ENCODE data around the gene EEIG1.

The EEIG1 gene

DNA sequence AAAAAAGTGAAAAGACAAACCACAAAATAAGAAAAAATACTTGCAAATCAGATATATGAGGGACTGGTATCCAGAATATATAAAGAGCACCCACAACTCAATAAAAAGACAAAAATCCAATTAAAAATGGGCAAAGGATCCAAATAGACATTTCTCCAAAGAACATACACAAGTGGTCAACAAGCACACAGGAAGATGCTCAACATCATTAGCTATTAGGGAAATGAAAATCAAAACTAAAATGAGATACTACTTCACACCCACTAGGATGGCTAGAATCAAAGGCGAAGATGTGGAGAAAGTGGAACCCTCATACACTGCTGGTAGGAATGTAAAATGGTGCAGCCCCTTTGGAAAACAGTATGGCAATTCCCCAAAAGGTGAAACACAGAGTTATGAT, 22.1 kb downstream of the EEIG1 start:
- no peak for DNase-seq

DNA sequence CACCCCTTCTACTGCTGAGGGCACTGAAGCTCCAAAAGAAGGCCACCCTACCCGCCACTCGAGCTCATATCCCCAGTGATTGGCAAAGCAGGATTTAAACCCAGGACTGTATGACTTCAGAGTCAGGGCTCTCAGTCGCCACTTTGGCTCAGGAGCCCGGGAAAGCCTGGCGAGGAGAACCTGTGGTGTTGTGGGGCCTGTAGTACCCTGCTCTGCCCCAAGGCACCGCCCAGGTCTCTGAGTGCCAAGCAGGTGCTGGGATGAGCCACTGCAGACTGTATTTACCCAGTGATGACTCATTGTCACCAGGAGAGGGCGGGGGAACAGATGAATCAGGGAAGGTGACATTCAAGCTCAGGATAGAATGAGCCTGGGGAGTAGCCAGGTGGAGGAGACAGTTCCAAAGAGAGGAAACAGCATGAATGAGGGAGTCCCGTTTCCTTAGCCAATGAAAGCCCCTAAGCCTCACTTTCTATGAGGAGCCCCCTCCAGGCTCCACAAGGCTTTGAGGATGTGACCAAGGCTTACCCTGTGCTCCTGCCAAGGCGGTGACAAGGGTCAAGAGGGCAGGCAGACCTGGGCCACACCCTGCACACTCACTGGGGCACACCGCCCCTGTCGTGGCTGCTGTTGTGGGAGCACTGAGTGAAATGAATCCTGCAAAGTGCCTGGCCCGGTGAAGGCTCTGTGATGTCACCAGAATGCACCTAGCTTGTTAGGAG, 25.3 kb downstream of the EEIG1 start:
- DNase-seq: no peak

DNA sequence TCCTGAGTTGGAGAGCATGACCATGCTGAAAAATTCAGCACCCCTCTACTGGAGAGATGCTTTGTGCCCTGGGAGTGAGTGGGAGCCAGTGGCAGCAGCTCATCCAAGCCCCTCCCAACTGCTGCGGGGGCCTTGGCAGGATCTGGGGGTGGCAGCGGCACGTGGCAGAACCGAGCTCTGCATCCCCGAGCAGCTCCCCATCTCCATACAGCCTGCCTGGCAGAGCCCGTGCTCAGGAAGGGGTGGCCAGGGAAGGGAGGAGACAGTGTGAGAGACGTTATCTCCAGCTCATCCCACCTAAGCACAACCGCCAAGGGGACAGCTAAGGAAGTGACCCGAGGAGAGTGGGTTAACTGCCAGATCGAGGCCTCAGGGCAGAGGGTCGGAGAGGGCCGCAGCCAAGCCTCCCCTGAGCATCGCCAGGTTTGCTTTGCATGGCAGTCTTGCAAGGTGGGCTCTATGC, 25.9 kb downstream of the EEIG1 start:
- no peak for DNase-seq

DNA sequence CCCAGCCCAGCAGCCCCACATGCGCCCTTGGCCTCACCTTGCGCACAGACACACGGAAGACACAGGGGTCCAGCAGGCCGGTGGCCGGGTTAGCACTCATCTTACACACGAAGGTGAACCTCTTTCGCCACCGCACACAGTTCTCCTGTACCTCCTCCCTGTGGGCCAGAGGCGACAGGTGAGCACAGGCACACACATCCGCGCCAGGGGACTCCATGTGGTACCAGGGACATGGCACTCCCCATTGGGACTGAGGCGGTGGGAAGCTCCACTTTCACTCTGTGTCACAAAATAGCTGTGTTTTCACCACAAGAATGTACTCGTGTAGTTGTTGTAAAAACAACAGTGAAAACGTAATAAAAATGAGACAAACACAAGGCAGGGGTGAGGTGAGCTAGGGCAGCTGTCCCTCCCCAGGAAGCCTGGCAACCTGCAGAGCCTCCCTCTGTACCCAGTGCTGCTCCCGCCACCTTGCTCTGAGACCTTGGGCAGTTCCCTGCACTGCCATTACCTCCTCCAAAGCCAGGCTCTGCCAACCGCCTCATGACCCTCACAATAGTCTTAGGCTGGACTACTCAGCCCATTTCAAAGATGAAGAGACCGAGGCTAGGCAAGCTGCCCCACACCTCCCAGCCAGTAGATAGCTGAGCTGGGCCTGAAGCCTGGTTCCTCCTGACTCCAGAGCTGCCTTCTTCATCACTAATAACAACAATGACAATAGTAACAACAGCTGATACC, 26.9 kb downstream of the EEIG1 start:
- no peak for DNase-seq

DNA sequence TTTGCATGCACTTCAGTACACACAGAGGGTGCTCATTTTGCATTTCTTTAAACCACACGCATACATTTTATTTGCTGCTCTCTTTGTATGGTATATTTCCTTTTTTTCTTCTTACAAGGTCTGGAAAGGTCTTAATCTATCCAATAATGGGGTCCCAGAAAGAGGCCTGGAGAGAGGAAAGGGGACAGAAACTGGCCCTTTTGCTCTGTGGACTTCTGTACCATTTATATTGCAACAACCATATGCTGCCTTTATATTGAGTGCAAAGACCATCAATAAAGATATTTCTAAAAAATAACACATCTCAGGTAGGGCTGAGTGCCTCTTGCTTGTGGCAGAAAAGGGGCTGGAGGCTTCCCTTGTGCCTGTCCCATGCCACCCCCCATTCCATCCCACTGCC, 27.6 kb downstream of the EEIG1 start:
- DNase-seq: no peak

DNA sequence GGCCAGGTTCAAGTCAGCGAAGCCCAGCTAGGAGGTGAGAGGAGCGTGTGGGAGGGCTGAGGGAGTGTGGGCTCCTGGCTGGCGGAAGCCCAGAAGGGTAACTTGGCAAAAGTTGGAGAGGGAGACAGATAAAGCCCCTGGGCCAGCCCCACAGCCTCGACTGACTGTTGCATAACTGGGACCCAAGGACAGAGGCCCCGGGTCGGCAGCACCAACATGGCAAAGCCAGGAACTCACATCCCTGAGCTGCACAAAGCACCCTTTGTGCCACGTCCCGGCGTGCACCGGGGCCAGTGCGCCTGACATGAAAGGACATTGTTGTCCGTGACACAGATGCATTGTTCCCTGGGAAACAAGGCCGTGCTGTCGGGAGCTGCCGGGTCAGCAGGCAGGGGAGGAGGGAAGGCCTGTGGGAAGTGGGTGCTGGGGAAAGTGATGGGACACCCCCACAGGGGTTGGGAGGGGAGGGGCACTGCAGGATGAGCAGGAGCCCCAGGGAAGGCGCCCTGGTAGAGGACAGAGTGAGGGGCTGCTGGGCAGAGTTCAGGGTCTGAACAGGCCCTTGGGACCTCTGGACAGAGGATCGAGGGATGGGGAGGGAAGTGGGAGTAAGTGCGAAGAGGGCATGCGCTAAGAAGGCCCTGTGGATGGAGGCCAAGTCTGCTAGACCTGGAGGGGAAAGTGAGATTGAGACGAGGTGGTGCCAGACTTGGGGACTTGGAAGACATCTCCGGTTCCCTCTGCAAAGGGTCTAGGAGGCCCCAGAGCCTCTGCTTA, 30.1 kb downstream of the EEIG1 start:
- no peak for DNase-seq

DNA sequence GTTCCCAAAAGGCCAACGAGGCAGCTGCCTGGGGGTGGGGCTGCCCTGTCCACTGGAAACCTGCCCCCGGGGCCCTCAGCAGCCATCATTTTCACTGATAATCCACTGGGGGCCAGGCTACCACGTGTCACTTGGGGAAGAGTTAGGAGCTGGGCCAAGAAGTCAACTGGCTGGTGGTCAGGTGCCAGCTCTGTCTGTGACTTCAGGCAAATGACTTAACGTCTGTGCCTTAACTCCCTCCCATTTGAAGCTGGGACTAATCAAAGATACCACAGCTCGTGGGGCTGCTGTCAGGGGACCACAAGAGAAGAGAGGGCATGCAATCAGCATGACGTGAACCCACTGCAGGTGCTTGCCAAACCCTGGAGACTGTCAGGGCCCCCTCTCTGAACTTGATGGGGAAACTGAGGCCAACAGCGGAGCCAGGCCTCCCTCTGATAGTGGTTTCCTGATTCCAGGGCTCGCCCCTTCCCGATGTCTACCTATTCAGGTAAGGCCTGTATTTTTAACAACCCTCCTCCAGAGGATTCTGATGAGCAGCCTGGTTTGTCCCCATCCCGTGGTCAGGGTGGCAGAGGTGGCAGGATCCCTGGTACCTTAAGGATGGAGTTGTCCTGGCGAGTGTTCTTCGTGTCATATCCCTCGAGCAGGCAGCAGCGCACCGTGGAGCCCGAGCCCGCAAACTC, 30.8 kb downstream of the EEIG1 start:
- no peak for DNase-seq

DNA sequence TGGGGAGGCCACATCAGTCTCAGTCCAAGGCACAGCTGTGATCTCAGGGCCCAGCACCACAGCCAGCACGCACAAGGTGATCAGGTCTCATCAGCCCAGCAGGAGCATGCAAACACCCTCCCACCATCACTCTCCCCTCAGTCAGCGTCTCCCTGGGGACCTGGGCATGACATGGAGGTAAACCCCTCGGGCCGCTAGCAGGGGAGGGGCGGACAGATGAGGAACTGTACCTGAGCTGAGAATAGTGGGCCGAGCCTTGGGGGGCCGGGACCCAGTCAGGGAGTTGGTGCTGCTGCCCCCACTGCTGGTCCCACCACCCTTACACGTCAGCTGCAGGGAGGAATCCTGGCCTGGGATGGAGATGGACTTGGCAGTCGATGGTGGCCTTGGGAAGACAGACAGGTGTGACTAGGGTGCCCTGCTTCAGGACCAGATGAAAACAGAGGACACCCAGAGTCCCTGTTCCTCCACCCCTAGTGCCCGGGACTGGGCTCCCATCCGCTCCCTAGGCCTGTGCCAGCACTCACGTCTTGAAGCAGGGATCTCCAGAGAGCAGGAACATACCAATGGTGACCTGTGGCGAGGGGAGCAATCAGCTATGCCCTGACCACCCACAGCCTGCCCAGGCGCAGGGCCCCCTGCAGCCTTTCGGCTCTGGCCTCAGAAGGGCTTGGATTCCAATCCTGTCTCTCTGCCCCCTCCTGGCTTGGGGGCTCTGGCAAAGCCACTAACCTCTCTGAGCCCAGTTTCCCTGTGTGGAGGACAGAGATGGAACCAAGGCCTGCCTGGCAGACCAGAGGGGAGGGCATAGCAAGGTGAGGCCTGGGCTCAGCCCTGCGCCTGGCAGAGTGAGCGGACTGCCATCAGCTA, 32.7 kb downstream of the EEIG1 start:
- DNase-seq: no peak

DNA sequence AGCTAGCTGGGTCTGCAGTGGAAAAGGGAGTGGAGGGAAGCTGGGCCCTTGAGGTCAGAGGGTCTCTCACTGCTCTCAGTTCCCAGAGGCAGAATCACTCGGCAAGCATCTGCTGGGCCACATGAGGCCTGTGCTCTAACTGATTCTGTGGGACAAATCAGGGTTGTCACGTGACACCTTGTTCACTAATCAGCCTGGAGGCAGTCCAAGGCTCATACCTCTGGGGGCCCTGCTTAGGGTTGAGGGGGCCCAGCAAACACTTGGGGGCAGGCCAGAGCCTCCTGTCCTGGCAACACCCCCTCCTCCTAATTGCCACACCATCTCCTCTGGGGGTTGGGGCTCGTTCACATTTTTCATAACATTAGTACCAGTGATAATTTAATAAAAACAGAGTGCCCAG, 34.1 kb downstream of the EEIG1 start:
- DNase-seq: no peak

DNA sequence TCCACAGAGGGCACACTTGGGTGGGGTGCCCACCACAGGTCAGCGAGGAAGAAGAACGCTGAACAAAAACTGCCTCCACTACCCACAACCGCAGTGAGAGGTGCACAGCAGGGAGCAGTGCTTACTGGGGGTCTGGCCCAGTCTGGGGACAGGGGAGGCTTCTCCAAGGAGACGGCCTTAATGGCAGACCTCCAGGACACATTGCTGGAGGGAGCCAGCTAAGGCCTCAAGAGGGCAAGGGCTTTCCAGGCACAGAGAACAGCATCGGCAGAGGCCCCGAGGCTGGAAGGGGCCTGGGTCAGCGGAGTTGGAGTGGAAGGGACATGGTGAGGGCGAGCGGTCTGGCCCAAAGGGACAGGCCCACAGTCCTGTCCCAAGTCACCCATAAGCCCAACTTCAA, 34.8 kb downstream of the EEIG1 start:
- no peak for DNase-seq

DNA sequence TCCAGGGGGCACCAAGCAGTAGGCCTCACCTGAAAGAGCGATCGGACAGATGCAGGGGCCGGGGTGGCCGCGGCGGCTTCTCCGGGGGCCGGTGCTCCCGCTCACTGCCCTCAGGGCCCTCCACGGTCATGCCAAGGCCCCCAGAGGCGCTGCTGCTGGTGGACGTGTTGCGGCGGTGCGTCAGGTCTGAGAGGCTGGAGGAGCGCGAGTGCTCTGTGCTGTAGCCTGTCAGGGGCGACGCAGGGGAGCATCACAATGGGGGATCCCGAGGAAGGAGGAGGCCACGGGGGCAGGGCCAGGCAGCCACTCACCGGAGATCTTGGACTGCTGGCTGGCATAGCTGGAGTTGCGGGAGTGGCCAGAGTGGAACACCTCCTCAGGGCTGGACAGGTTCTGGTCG, 35.5 kb downstream of the EEIG1 start:
- no peak for DNase-seq

DNA sequence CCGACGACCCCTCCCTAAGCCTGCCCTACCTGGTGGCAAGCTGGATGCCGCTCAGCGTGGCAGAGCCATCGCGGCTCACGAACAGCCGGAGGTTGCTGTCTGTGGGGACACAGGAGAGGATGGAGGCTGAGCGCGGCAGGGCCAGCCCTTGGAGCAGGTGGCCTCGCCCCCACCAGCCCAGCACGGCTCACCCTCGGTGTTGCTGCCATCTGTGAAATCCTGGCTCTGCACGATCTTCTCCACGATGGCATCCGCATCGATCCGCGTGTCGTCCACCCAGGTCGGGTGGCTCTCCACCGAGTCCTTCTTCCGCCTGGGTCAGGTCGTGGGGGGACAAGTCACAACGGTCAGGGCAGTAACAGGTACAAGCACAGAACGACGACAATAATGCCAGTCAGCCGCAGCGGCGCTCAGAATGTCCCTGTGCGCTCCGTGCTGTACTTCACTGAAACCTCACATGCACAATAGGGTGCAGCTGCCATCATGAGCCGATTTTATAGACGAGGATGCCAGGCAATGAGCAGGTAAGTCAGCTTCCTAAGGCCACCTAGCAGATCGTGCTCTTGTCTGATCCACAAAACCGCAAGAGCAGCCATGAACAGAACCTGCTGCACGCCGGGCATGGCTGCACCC, 36.1 kb downstream of the EEIG1 start:
- no peak for DNase-seq

DNA sequence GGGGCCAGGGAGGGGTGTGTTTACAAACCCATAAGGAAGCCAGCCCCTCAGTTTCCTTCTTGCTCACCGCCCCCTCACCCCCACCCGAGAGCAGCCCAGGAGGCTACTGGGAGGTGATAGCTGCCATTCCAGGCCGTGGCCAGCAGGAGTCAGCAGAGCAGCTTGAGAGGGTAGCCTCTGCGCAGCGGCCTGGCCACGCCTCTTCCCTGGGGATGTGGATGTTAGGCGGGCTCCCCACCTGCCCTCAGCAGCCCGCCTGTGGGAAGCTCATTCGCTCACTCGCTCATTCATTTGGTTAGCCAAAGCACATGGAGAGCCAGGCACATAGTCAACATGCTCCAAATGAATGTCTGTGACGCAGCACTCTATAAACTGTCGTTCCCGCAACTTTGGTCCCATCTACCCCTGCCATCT, 37.1 kb downstream of the EEIG1 start:
- DNase-seq: no peak

DNA sequence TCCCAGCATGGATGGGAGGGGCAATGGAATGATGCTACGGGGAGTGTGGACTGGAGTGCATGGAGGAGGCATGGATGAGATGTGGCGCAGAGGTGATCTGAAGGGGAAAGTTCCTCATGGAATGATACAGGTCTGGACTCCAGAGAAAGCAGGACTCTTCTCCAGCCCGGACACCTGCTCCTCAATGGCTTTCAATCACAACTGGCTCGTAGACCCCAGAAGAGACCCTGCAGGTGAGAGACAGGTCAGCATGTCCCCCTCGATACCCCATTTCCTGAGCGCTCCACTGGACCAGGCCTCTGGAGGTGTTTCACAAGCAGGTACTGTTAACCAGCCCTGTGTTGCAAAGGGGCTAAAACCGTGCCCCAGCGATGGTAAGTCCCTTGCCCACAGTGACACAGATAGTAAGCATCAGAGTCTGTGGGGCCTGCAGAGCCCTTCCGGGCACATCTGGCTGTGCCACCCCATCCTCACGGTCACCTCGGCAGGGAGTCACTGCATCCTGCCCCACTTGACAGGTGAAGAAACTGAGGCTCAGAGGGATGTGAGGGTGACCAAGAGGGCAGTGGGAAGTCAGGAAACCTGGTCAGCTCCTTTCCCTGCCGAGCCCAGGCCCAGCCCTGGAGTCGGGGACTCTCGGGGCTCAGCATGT, 37.7 kb downstream of the EEIG1 start:
- DNase-seq: no peak

DNA sequence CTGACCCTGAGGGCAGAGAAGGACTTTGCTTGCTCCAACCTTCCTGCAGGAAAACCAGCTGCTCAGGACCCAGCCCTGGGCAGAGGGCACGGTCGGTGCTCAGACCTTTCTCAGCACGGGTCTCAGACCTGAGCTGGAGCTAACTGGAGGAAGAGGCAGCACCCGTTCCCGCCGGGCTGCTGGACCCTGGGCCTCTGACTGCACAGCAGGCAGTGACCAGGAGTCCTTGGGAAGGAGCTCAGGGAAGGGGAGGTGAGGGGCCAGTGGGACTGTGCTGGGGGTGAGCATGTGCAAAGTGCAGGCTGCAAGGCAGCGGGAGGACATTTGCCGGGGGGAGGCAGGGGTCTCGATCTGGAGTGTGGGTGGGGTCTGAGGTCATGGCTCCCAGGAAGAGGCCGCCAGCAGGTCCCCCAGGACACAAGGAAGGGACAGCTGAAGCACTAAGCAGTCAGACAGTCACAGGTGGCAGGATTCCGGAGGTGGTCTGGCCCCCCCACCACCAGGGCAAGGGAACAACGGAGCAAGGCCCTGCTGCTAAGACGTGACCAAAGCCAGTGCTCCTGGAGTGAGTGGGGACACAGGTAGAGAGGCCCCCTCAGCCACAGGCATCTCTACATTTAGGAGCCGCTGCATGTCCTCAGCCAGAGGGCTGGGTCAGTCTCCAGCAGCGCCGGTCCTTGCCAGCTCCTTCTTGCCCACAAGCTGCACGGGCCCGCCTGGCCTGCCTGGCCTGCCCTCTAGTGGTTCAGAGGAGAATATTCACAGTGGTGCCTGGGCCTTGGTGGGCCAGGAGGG, 38.4 kb downstream of the EEIG1 start:
- DNase-seq: no peak

DNA sequence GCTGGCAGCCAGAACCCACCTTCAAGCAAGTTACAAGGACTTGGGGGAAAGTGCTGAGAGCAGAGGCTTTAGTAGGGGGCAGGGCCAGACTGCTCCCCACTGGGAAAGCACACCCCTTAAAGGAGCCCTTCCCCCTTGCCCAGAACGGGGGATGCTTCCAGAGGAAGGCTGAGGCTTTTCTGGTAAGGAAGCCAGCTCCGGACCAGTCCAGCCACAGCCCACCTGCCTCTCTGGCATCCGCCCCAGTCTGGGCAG, 38.9 kb downstream of the EEIG1 start:
- no peak for DNase-seq

DNA sequence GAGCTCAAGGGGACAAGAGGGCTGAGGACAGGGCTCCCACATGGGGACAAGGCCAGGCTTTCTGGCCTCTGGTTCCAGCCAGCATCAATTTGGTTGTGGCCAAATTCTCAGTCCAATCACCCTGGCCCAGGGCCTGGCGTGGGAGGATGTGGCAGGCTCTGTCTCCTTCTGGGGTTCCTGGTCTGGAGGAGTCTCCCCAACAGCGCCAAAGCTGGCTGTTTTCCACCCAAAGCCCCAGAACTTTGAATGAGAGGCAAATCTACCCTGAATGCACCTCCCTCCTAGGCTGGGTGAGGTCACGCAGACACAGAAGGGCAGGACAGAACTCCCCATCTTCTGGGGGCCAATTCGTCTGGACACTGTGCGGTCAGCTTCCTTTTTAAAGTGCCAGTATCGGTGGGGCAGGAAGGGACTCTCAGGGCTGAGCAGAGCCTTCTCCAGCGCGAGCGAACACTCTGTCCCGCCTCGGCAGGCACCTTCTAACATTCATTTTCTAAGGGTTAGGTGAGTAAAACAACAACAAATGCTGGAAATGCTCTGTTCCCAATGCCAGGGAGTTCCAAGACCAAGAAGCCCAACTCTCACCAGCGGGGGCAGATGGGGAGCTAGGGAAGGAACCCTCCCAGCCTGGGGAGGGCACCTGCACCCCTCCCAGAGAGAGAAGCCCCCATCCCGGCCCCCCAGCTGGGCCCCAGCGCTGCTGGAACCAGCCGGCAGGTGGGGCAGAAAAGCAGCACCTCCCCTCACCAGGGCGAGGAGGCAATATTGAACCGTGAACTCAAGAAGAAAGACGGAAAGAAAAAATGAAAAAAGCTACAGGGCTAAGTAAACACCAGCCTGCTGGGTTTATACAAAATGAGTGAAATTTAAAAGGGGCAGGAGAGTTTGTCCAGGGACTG, 39.5 kb downstream of the EEIG1 start:
- DNase-seq: no peak

DNA sequence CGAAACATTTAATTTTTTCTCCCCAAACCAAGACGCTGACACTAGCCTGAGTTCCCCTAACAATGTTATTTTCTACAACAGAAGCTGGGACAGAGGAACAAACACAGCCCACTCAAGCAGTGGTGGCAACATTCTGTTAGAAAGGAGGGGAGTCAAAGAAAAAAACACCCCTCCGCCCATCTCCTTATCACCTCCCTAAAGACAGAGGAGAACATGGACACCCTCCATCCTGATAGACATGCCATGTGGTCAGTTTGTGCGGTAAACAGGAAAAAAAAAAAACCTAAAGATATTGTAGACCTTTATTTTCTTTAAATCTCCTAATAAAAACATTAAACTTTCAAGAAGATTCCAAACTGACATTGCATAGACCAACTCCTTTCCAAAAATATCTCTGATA, 40.2 kb downstream of the EEIG1 start:
- DNase-seq: no peak

DNA sequence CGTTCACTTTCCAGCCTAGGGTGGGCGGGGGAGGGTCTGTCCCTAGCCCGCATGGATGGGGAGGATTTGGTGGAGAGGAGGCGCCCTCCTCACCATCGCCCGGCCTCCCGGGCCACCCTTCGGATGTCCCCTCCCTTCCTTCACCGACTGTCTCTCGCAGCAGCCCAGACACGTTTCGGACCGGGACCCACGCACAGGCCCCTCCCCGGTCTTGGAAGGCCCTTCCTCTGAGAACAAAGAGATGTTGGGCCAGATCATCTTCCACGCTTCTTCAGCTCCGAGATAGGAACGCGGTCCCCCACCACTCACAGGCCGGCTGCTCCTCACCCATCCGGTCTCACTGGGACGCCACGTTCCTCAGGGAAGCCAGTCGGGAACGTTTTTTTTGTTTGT, 42.5 kb downstream of the EEIG1 start:
- DNase-seq: no peak

All from GOT3 (cell line).